Ectodermal cell (in vitro differentiated cells): ENCODE results near the gene SLC25A21. TPM values are rescaled to one million over a fixed set of nuclear protein-coding genes. Genes with fewer than 3 reads are reported as not detected.
"Not testable (repeated sequence)": the region's sequence is repeated elsewhere in the genome, so short reads cannot be mapped to it uniquely, and the experiment has no call there.

ENCODE experiments used
- H3K27ac ChIP-seq: 2 replicates; pipeline ENCODE4 v1.7.0; 2013; ENCODE audit warnings: mild to moderate bottlenecking, low read depth, low read length; ENCODE audit not compliant: insufficient read depth, poor library complexity, severe bottlenecking
- H3K27me3 ChIP-seq: 2 replicates; pipeline ENCODE4 v1.7.0; 2013; ENCODE audit warnings: mild to moderate bottlenecking, low read length; ENCODE audit not compliant: insufficient read depth, control insufficient read depth, poor library complexity, severe bottlenecking
- H3K36me3 ChIP-seq: one replicate; pipeline ENCODE4 v1.7.0; 2013; ENCODE audit warnings: low read length; ENCODE audit not compliant: control insufficient read depth, insufficient read depth
- H3K4me1 ChIP-seq: one replicate; pipeline ENCODE4 v1.7.0; 2013; ENCODE audit warnings: low read length; ENCODE audit not compliant: control insufficient read depth, insufficient read depth
- H3K4me3 ChIP-seq: 2 replicates; pipeline ENCODE4 v1.7.0; 2013; ENCODE audit warnings: low read depth, low read length, control low read depth; ENCODE audit not compliant: insufficient read depth
- H3K9me3 ChIP-seq: 2 replicates; pipeline ENCODE4 v1.7.0; 2013; ENCODE audit warnings: mild to moderate bottlenecking, low read length, moderate library complexity; ENCODE audit not compliant: control insufficient read depth
- WGBS, 2 experiments: methylation state at CpG; one replicate each; pipeline ENCODE4 v1.1.7; 2013; ENCODE audit warnings: missing lambda C conversion rate in 2 of 2; 5-methylcytosine and 5-hydroxymethylcytosine counted together
- polyA plus RNA-seq, 4 experiments: library from polyadenylated mRNA; stranded (reverse); fragments of 50-300 nt; gene quantifications; one replicate each; pipeline ENCODE4 v1.2.3, GENCODE V29; 2013

The SLC25A21 gene
- polyA plus RNA-seq (2013, experiment 1 of 4): 6.4 TPM
- 6.2 TPM for polyA plus RNA-seq (2013, experiment 2 of 4)
- 6.0 TPM for polyA plus RNA-seq (2013, experiment 3 of 4)
- polyA plus RNA-seq (2013, experiment 4 of 4): 5.3 TPM

DNA sequence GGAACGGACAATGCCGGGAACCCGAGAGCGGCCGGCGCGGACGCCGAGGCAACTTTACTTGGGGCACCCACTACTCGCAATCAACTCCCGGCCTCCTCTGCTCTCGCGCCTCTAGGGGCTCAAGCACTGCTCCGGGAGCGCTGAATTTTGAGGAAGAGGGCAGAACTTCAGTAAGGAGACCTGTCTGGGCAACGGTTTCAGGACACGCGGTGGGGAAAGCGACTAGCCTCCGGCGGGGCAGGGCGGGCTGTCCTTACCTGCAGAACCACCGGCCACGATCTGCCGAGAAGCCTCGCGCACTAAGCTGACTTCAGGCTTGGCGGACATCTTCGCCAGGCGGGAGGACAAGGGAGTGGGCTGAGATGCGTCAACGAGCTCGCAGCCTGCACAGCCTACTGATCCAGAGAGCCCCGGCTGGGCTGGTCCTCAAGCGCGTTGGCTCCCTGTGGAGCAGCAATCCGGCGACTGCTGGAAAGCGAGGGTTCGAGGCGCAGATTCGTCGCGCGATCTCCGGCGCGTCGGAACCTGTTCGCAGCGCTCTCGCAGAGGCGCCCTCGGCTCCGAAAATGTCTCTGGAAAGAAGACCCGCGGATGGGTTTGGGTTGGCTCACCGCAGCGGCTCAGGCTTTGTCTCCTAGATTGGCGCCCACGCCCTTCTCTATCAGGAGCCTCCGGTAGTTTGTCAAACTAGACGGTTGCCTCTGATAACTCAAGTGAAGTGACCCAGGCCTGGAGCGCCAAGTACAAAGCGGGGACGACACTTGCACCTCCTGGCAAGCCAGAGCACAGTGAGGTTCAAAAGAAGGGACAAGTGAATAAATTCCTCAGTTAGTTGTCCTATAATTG, at the start of gene SLC25A21:
Gene SLC25A21, minus strand, starts transcription at position 583 of the 846 bp plus-strand sequence.
- Histone ChIP-seq H3K9me3 (no peaks in the 10 kb centered on the region), H3K36me3 (no peaks in the 10 kb centered on the region), H3K27ac (peak within 1 kb of the TSS; percentile 92), H3K4me3 (peak within 1 kb of the TSS; percentile 77), H3K4me1 (peaks cover 3% of the 10 kb centered on the region), H3K27me3 (no peaks in the 10 kb centered on the region)
- WGBS, 2 experiments: 1% methylated on average over 66 of the region's 66 CpGs

DNA sequence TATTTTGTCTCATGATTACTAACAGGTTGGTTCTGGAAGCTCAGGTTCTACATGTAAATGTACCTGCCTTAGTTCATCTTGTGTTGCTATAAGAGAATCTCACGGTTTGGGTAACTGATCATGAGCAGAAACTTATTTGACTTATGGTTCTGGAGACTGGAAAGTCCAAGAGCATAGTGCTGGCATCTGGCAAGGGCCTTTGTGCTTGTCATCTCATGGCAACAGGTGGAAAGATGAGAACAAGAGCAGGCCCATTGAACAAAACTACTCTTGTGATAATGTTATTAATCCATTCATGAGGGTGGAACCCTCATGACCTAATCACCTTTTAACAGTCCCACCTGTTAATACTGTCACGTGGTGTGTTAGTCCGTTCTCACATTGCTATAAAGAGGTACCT, 48.7 kb upstream of the SLC25A21 start:
- H3K4me1 ChIP-seq: no peaks in the 10 kb centered on the region
- 90 to 93% methylated on average over 3 of the region's 3 CpGs for WGBS, 2 experiments
- no peak overlapping the region for H3K4me3 ChIP-seq
- H3K36me3 ChIP-seq: no peaks in the 10 kb centered on the region
- H3K9me3 ChIP-seq: peaks cover 2% of the 10 kb centered on the region
- no peak overlapping the region for H3K27ac ChIP-seq
- no peaks in the 10 kb centered on the region for H3K27me3 ChIP-seq

DNA sequence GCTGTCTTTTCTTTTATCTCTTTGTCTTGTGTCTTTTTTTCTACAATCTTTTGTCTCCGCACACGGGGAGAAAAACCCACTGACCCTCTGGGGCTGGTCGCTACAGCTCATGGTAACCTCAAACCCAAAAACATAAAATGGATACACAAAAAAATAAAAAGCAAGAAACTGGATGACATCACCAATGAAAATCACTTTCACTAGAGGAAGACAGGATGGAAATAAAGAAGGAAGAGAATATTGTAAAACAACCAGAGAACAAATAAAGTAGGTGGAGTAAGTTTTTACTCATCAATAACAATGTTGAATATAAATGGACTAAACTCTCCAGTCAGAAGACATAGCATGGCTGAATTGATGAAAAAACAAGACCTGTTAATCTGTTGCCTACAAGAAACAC, 42.9 kb upstream of the SLC25A21 start:
- Histone ChIP-seq H3K4me3 (no peak overlapping the region), H3K27me3 (no peaks in the 10 kb centered on the region), H3K9me3 (no peaks in the 10 kb centered on the region), H3K36me3 (no peaks in the 10 kb centered on the region), H3K27ac (no peak overlapping the region), H3K4me1 (no peaks in the 10 kb centered on the region)
- WGBS, 2 experiments: 86 to 94% methylated on average over 2 to 3 of the region's 3 CpGs

DNA sequence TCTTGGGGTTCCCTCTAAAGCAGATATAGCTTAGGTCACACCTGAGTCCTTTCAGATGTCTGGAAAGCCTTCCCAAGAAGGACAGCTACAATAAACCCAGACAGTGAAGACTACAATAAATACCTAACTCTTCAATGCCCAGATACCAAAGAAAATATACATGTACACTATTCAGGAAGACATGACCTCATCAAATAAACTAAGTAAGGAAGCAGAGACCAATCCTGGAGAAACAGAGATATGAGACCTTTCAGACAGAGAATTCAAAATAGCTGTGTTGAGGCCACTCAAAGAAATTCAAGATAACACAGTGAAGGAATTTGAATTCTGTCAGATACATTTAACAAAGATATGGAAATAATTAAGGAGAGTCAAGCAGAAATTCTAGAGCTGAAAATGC, 40.6 kb upstream of the SLC25A21 start:
- Histone ChIP-seq H3K27me3 (no peaks in the 10 kb centered on the region), H3K9me3 (no peaks in the 10 kb centered on the region), H3K4me3 (no peak overlapping the region), H3K27ac (no peak overlapping the region), H3K4me1 (no peaks in the 10 kb centered on the region), H3K36me3 (no peaks in the 10 kb centered on the region)

DNA sequence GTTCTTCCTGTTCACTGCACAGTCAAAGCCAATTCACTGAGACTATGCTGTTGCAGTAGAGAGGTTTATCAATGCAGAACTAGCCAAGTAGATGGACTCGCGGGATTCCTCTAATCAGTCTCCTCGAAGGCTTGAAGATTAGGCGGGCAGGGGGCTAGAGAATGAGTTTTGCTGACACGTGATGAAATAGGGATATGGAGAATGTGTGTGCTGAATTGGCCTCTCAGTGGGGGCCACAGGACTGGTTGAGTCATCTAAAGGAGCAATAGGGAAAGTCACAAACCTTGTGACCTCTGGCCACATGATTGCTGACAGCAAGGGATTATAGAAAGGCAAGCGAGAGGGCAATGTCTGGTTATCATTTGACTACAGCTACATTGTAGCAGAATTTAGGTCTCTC, 38.0 kb upstream of the SLC25A21 start:
- H3K4me1 ChIP-seq: no peaks in the 10 kb centered on the region
- H3K4me3 ChIP-seq: no peak overlapping the region
- H3K36me3 ChIP-seq: no peaks in the 10 kb centered on the region
- no peaks in the 10 kb centered on the region for H3K27me3 ChIP-seq
- 96% methylated on average over 5 to 6 of the region's 6 CpGs for WGBS, 2 experiments
- peaks cover 2% of the 10 kb centered on the region for H3K9me3 ChIP-seq
- no peak overlapping the region for H3K27ac ChIP-seq

DNA sequence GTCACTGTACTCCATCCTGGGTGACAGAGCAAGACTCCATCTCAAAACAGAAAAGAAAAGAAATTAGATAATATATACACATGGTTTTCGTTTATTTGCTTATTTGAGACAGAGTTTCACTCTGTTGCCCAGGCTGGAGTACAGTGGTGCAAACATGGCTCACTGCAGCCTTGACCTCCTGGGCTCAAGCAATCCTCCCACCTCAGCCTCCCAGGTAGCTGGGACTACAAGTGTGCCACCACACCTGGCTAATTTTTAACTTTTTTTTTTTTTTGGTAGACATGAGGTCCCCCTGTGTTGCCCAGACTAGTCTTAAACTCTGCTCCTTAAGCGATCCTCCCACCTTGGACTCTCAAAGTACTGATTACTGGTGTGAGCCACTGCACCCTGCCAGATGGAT, 37.2 kb upstream of the SLC25A21 start:
- H3K4me3 ChIP-seq, H3K27me3 ChIP-seq, H3K36me3 ChIP-seq, H3K9me3 ChIP-seq, H3K4me1 ChIP-seq, H3K27ac ChIP-seq: not testable (repeated sequence)
- 93 to 94% methylated on average over 2 of the region's 2 CpGs for WGBS, 2 experiments

DNA sequence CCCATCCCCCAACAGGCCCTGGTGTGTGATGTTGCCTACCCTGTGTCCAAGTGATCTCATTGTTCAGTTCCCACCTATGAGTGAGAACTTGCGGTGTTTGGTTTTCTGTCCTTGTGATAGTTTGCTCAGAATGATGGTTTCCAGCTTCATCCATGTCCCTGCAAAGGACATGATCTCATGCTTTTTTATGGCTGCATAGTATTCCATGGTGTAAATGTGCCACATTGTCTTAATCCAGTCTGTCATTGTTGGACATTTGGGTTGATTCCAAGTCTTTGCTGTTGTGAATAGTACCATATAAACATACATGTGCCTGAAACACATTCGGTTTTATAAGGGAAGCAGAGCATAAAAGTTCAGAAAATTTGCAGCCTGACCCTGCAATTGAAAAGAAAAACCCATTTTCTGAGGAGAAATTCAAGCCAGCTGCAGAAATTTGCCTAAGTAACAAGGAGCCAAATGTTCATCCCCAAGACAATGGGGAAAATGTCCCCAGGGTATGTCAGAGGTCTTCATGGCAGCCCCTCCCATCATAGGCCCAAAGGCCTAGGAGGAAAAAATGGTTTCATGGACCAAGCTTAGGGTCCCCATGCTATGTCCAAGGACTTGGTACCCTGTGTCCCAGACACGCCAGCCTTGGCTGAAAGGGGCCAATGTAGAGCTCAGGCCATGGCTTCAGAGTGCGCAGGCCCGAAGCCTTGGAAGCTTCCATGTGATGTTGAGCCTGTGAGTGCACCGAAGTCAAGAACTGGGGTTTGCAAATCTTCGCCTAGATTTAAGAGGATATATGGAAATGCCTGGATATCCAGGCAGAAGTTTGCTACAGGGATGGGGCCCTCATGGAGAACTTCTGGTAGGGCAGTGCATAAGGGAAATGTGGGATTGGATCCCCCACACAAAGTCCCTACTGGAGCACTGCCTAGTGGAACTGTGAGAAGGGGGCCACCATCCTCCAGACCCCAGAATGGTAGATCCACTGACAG, 33.5 kb upstream of the SLC25A21 start:
- H3K4me3 ChIP-seq, H3K36me3 ChIP-seq, H3K27ac ChIP-seq, H3K4me1 ChIP-seq, H3K27me3 ChIP-seq, H3K9me3 ChIP-seq: not testable (repeated sequence)
- 96% methylated on average over 7 of the region's 7 CpGs for WGBS, 2 experiments

DNA sequence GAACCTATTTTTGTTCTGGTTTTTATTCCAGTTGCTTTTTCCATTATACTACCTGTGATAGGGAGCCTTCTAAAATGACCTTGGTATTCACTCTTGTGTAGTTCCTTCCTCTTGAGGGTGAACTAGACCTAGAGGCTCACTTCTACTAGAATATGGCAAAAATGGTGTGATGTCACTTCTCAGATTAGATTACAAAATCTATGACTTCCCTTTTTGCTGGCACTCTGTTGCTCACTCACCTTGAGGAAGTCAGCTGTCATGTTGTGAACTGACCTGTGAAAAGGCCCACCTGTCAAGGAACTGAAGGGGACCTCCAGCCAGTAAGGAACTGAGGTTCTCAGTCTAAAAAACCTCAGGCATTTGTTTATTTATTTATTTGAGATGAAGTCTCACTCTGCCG, 31.0 kb upstream of the SLC25A21 start:
- H3K36me3 ChIP-seq: no peaks in the 10 kb centered on the region
- 86 to 96% methylated on average over 1 of the region's 1 CpG for WGBS, 2 experiments
- no peaks in the 10 kb centered on the region for H3K4me1 ChIP-seq
- no peaks in the 10 kb centered on the region for H3K27me3 ChIP-seq
- no peak overlapping the region for H3K4me3 ChIP-seq
- H3K9me3 ChIP-seq: peaks cover 4% of the 10 kb centered on the region
- H3K27ac ChIP-seq: no peak overlapping the region

DNA sequence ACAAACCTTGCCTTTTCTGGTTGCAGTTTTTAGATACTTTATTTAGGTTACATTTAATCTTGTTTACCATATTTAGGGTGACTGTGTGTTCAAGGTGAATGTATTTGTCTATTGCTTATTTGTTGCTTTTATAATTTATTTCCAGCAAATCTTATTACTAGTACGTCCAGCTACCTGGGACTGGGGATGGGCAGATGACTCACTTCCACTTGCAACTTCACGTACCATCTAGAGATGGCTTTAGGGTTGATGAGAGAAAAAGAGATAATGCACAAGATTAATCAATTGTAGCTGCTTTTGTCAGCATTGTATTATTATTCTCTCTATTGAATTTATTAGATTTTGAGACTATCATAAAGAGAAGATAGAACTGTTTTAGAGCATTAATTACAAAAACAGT, 30.4 kb upstream of the SLC25A21 start:
- Histone ChIP-seq H3K27ac (no peak overlapping the region), H3K27me3 (no peaks in the 10 kb centered on the region), H3K36me3 (no peaks in the 10 kb centered on the region), H3K9me3 (peaks cover 4% of the 10 kb centered on the region), H3K4me1 (no peaks in the 10 kb centered on the region), H3K4me3 (no peak overlapping the region)
- 92 to 100% methylated on average over 2 of the region's 2 CpGs for WGBS, 2 experiments

DNA sequence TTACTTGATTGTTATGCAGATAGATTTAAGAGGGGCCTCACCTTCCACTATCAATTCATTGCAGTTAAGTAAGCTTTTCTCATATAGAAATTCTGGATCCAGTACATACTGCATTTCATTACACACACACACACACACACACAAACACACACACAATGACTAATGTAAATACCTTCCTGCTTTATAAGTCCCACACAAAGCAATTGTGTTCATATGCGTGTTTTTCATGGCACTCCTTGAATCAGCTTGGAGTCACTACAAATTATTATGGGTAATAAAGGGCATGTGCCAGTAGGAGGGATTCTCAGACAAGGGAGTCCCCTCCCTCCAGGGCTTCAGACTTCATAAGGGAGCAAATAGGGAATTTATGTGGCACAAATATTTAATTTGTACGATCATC, 29.9 kb upstream of the SLC25A21 start:
- no peaks in the 10 kb centered on the region for H3K4me1 ChIP-seq
- H3K36me3 ChIP-seq: no peaks in the 10 kb centered on the region
- no peak overlapping the region for H3K4me3 ChIP-seq
- no peak overlapping the region for H3K27ac ChIP-seq
- WGBS, 2 experiments: 83 to 94% methylated on average over 2 of the region's 2 CpGs
- no peaks in the 10 kb centered on the region for H3K27me3 ChIP-seq
- H3K9me3 ChIP-seq: peaks cover 4% of the 10 kb centered on the region
